ENCODE results near the gene ANKRD39.
"Not testable (repeated sequence)": the region's sequence is repeated elsewhere in the genome, so short reads cannot be mapped to it uniquely, and the experiment has no call there.

ANKRD39 gene

GRCh38 chr2:96857667-96858372 is at the start of gene ANKRD39:
ANKRD39 (minus strand) TSS chr2:96858016; CDS start chr2:96857987, 29 bp downstream.
- peak; percentile 95 to 96 for DNase-seq (ENCODE audit: low read depth in 2 of 2)

GRCh38 chr2:96906729-96907114 is 48.9 kb upstream of the ANKRD39 start:
- DNase-seq (ENCODE audit: low read depth in 2 of 2): no peak

- DNase-seq (ENCODE audit: low read depth in 2 of 2): no peak
Measured at GRCh38 chr2:96903815-96904214, 46.0 kb upstream of the ANKRD39 start.

- no peak for DNase-seq (ENCODE audit: low read depth in 2 of 2)
Measured at GRCh38 chr2:96903318-96903717, 45.5 kb upstream of the ANKRD39 start.

GRCh38 chr2:96900237-96900636 is 42.4 kb upstream of the ANKRD39 start:
- DNase-seq (ENCODE audit: low read depth in 2 of 2): no peak

- no peak for DNase-seq (ENCODE audit: low read depth in 2 of 2)
Measured at GRCh38 chr2:96899413-96899741, 41.6 kb upstream of the ANKRD39 start.

GRCh38 chr2:96898641-96899412 is 41.0 kb upstream of the ANKRD39 start:
- DNase-seq (ENCODE audit: low read depth in 2 of 2): no peak

GRCh38 chr2:96898135-96898505 is 40.3 kb upstream of the ANKRD39 start:
- no peak for DNase-seq (ENCODE audit: low read depth in 2 of 2)

- DNase-seq (ENCODE audit: low read depth in 2 of 2): no peak
Measured at GRCh38 chr2:96897491-96898134, 39.8 kb upstream of the ANKRD39 start.

GRCh38 chr2:96895746-96896651 is 38.2 kb upstream of the ANKRD39 start:
- DNase-seq (ENCODE audit: low read depth in 2 of 2): no peak

GRCh38 chr2:96895032-96895745 is 37.4 kb upstream of the ANKRD39 start:
- DNase-seq (ENCODE audit: low read depth in 2 of 2): no peak

- no peak for DNase-seq (ENCODE audit: low read depth in 2 of 2)
Measured at GRCh38 chr2:96894151-96894531, 36.3 kb upstream of the ANKRD39 start.

- no peak for DNase-seq (ENCODE audit: low read depth in 2 of 2)
Measured at GRCh38 chr2:96893289-96894150, 35.7 kb upstream of the ANKRD39 start.

GRCh38 chr2:96891591-96892333 is 33.9 kb upstream of the ANKRD39 start:
- DNase-seq (ENCODE audit: low read depth in 2 of 2): no peak

- DNase-seq (ENCODE audit: low read depth in 2 of 2): no peak
Measured at GRCh38 chr2:96890726-96891385, 33.0 kb upstream of the ANKRD39 start.

- no peak for DNase-seq (ENCODE audit: low read depth in 2 of 2)
Measured at GRCh38 chr2:96890252-96890651, 32.4 kb upstream of the ANKRD39 start.

- not testable (repeated sequence) for DNase-seq (ENCODE audit: low read depth in 2 of 2)
Measured at GRCh38 chr2:96889502-96889901, 31.7 kb upstream of the ANKRD39 start.

- DNase-seq (ENCODE audit: low read depth in 2 of 2): no peak
Measured at GRCh38 chr2:96888072-96889011, 30.5 kb upstream of the ANKRD39 start.

Measured in activated CD4-positive, alpha-beta T cell treated with anti-CD3 and anti-CD28 coated beads for 24 hours (primary cell).